Measurements from ENCODE around the gene RAB6B.

The RAB6B gene

GRCh38 chr3:133930341-133930933 lies 34.8 kb upstream of the RAB6B start:
- DNase-seq: no peak

GRCh38 chr3:133928903-133929607 lies 33.4 kb upstream of the RAB6B start:
- DNase-seq: no peak

- DNase-seq: no peak
Measured at GRCh38 chr3:133928136-133928893, 32.6 kb upstream of the RAB6B start.

- DNase-seq: peak; percentile 82
Measured at GRCh38 chr3:133927540-133928066, 31.9 kb upstream of the RAB6B start.

- no peak for DNase-seq
Measured at GRCh38 chr3:133926736-133927539, 31.3 kb upstream of the RAB6B start.

- DNase-seq: no peak
Measured at GRCh38 chr3:133925960-133926735, 30.5 kb upstream of the RAB6B start.

- DNase-seq: no peak
Measured at GRCh38 chr3:133924041-133924440, 28.4 kb upstream of the RAB6B start.

GRCh38 chr3:133921592-133921991 lies 25.9 kb upstream of the RAB6B start:
- no peak for DNase-seq

GRCh38 chr3:133917144-133917543 lies 21.5 kb upstream of the RAB6B start:
- no peak for DNase-seq

- DNase-seq: no peak
Measured at GRCh38 chr3:133915685-133916658, 20.3 kb upstream of the RAB6B start.

- no peak for DNase-seq
Measured at GRCh38 chr3:133914839-133915600, 19.3 kb upstream of the RAB6B start.

GRCh38 chr3:133910422-133910821 lies 14.7 kb upstream of the RAB6B start:
- no peak for DNase-seq

GRCh38 chr3:133905376-133905775 lies 9.7 kb upstream of the RAB6B start:
- no peak for DNase-seq

- no peak for DNase-seq
Measured at GRCh38 chr3:133901847-133902246, 6.2 kb upstream of the RAB6B start.

GRCh38 chr3:133901083-133901482 lies 5.4 kb upstream of the RAB6B start:
- no peak for DNase-seq

GRCh38 chr3:133899311-133899710 lies 3.6 kb upstream of the RAB6B start:
- DNase-seq: no peak

- DNase-seq: no peak
Measured at GRCh38 chr3:133897547-133897946, 1.9 kb upstream of the RAB6B start.

- no peak for DNase-seq
Measured at GRCh38 chr3:133896002-133896761, 500 bp upstream of the RAB6B start.

Measured in stimulated activated CD8-positive, alpha-beta memory T cell treated with anti-CD3 and anti-CD28 coated beads, Interleukin-4, amount 100 ng/mL, for 48 hours (primary cell).